OCI-LY7 (cell line): Measurements from ENCODE around the gene STK38L.
A peak's percentile ranks its signal among the peaks of the same experiment; 100 is the strongest.

Experiments used
- EZH2phosphoT487 ChIP-seq: fragments of 200-600 bp; sonication (generic); IDR thresholded peaks from 2 replicates; pipeline ENCODE4 v1.6.1; 2018; ENCODE audit warnings: low read depth, borderline replicate concordance, mild to moderate bottlenecking, mixed run types, antibody characterized with exemption, low read length, moderate library complexity, mixed read lengths
- TF ChIP-seq, protein P1 (sequence below): fragments of 200-600 bp; sonication (generic); conservative IDR thresholded peaks from 2 replicates; pipeline ENCODE4 v1.5.1; 2014; ENCODE audit warnings: mild to moderate bottlenecking, antibody characterized with exemption, low read length, moderate library complexity, mixed read lengths

DNA sequence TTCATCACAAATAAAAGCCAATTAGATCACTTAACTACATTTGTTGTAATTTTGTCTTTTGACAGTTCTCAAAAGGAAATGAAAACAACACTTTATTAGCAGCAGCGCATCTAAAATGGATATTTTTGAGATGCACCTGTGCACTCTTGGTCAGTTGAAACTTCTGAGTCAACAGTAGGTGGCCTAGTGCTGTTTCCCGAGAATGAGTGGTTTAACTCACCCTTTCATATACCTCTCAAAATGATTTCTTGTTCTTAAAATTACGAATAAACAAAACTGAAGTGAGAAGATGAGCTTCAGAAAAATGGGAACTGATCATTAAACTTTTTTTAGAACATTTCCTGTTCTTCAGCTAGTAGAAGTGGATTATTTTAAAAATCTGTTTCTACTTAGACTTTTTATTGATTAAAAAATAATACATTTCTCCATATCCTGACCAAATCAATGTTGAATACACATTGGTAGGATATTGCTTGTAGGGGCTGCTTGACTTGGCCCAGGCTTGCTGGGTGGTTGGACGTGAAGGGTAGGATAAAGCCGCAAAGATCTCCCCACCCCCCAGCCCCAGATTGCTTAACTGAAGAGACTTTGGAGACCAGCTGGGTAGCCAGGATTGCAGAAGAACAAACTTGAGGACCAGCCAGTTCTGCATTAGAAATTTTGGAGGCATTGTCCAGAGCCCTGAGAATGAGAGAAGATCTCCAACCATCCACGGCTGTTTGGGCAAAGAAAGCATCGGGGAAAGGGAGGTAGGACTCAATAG lies 22.3 kb upstream of the STK38L start:
- TF ChIP-seq, protein P1, sequence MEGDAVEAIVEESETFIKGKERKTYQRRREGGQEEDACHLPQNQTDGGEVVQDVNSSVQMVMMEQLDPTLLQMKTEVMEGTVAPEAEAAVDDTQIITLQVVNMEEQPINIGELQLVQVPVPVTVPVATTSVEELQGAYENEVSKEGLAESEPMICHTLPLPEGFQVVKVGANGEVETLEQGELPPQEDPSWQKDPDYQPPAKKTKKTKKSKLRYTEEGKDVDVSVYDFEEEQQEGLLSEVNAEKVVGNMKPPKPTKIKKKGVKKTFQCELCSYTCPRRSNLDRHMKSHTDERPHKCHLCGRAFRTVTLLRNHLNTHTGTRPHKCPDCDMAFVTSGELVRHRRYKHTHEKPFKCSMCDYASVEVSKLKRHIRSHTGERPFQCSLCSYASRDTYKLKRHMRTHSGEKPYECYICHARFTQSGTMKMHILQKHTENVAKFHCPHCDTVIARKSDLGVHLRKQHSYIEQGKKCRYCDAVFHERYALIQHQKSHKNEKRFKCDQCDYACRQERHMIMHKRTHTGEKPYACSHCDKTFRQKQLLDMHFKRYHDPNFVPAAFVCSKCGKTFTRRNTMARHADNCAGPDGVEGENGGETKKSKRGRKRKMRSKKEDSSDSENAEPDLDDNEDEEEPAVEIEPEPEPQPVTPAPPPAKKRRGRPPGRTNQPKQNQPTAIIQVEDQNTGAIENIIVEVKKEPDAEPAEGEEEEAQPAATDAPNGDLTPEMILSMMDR: peak; percentile 40; the same call in 1 of the 2 replicates
- no peak for TF ChIP-seq EZH2phosphoT487
